Mesenchymal stem cell (in vitro differentiated cells and primary cell): ENCODE results near the gene ACAA1.

Experiments
- DNase-seq: peaks from one replicate; pipeline ENCODE4 v3.0.0-alpha.2; 2013
- H2AFZ ChIP-seq: one replicate; pipeline ENCODE4 v1.6.1; 2013; ENCODE audit warnings: low read depth, mild to moderate bottlenecking, control low read depth, inconsistent platforms, low read length, moderate library complexity
- H2AK5ac ChIP-seq: 2 replicates; pipeline ENCODE4 v1.6.1; 2013; ENCODE audit warnings: low read length, moderate library complexity, mild to moderate bottlenecking, inconsistent platforms; ENCODE audit not compliant: severe bottlenecking
- H2BK120ac ChIP-seq: one replicate; pipeline ENCODE4 v1.6.1; 2013; ENCODE audit warnings: low read depth, mild to moderate bottlenecking, inconsistent platforms, low read length, moderate library complexity
- H2BK12ac ChIP-seq, 2 experiments: one replicate each; pipeline ENCODE4 v1.6.1; 2013; ENCODE audit warnings: inconsistent platforms in 2 of 2, low read length in 2 of 2, mild to moderate bottlenecking in 2 of 2, moderate library complexity in 2 of 2, control low read depth in 1 of 2
- H2BK15ac ChIP-seq: one replicate; pipeline ENCODE4 v1.6.1; 2013; ENCODE audit warnings: mild to moderate bottlenecking, low read depth, inconsistent platforms; ENCODE audit not compliant: poor library complexity, severe bottlenecking
- H2BK5ac ChIP-seq: 2 replicates; pipeline ENCODE4 v1.6.1; 2013; ENCODE audit warnings: low read depth, mild to moderate bottlenecking, low read length, control low read depth, inconsistent platforms; ENCODE audit not compliant: poor library complexity, severe bottlenecking
- H3K14ac ChIP-seq, 2 experiments: one replicate each; pipeline ENCODE4 v1.6.1; 2013; ENCODE audit warnings: inconsistent platforms in 2 of 2, low read length in 2 of 2, control low read depth in 1 of 2, mild to moderate bottlenecking in 1 of 2, moderate library complexity in 1 of 2
- H3K18ac ChIP-seq, 2 experiments: one replicate each; pipeline ENCODE4 v1.6.1; 2013; ENCODE audit warnings: inconsistent platforms in 2 of 2, low read length in 2 of 2, control low read depth in 1 of 2, low read depth in 1 of 2, mild to moderate bottlenecking in 1 of 2
- H3K23ac ChIP-seq, 2 experiments: one replicate each; pipeline ENCODE4 v1.6.1; 2013; ENCODE audit warnings: inconsistent platforms in 2 of 2, low read length in 2 of 2, mild to moderate bottlenecking in 2 of 2, moderate library complexity in 2 of 2, control low read depth in 1 of 2
- H3K27ac ChIP-seq: 2 replicates; pipeline ENCODE4 v1.5.1; 2013; ENCODE audit warnings: mild to moderate bottlenecking, moderate library complexity, low read length, control low read depth, inconsistent platforms; ENCODE audit not compliant: poor library complexity, severe bottlenecking
- H3K27me3 ChIP-seq, 2 experiments: 2 replicates each; pipeline versions ENCODE4 v1.6.1 to v1.7.0; 2013; ENCODE audit warnings: low read length in 2 of 2, mild to moderate bottlenecking in 2 of 2, moderate library complexity in 2 of 2, control low read depth in 1 of 2, inconsistent platforms in 1 of 2; ENCODE audit not compliant: control insufficient read depth in 1 of 2, insufficient read depth in 1 of 2
- H3K36me3 ChIP-seq, 2 experiments: 2 replicates each; pipeline versions ENCODE4 v1.6.1 to v1.7.0; 2013; ENCODE audit warnings: low read length in 2 of 2, control low read depth in 1 of 2, inconsistent platforms in 1 of 2, low read depth in 1 of 2, mild to moderate bottlenecking in 1 of 2; ENCODE audit not compliant: insufficient read depth in 2 of 2, control insufficient read depth in 1 of 2
- H3K4ac ChIP-seq, 2 experiments: one replicate each; pipeline ENCODE4 v1.6.1; 2013; ENCODE audit warnings: inconsistent platforms in 2 of 2, low read length in 2 of 2, mild to moderate bottlenecking in 2 of 2, moderate library complexity in 2 of 2, control low read depth in 1 of 2, low read depth in 1 of 2
- H3K4me1 ChIP-seq: 2 replicates; pipeline ENCODE4 v1.6.1; 2013; ENCODE audit warnings: low read depth, low read length, control low read depth; ENCODE audit not compliant: control insufficient read depth, insufficient read depth
- H3K4me2 ChIP-seq: 2 replicates; pipeline ENCODE4 v1.6.1; 2013; ENCODE audit warnings: low read length, mild to moderate bottlenecking, inconsistent platforms; ENCODE audit not compliant: poor library complexity, severe bottlenecking
- H3K4me3 ChIP-seq, 2 experiments: 2 replicates each; pipeline versions ENCODE4 v1.5.1 to v1.7.0; 2013; ENCODE audit warnings: low read length in 2 of 2, mild to moderate bottlenecking in 2 of 2, control low read depth in 1 of 2, low read depth in 1 of 2; ENCODE audit not compliant: insufficient read depth in 1 of 2
- H3K79me1 ChIP-seq: replicated peaks from 2 replicates; pipeline ENCODE4 v1.6.1; 2013; ENCODE audit warnings: mild to moderate bottlenecking, control low read depth, low read length, inconsistent platforms; ENCODE audit not compliant: poor library complexity, severe bottlenecking
- H3K9ac ChIP-seq: 2 replicates; pipeline ENCODE4 v1.7.0; 2013; ENCODE audit warnings: mild to moderate bottlenecking, low read length, moderate library complexity
- H3K9me3 ChIP-seq: 2 replicates; pipeline ENCODE4 v1.7.0; 2013; ENCODE audit warnings: mild to moderate bottlenecking, low read length; ENCODE audit not compliant: control insufficient read depth
- H4K8ac ChIP-seq: one replicate; pipeline ENCODE4 v1.6.1; 2013; ENCODE audit warnings: inconsistent platforms, mild to moderate bottlenecking, low read length, moderate library complexity
- H4K91ac ChIP-seq: one replicate; pipeline ENCODE4 v1.6.1; 2013; ENCODE audit warnings: mild to moderate bottlenecking, low read length, inconsistent platforms
- WGBS: methylation state at CpG from one replicate; pipeline ENCODE4 v1.1.7; 2013; ENCODE audit warnings: mixed read lengths; 5-methylcytosine and 5-hydroxymethylcytosine counted together

Gene ACAA1

DNA sequence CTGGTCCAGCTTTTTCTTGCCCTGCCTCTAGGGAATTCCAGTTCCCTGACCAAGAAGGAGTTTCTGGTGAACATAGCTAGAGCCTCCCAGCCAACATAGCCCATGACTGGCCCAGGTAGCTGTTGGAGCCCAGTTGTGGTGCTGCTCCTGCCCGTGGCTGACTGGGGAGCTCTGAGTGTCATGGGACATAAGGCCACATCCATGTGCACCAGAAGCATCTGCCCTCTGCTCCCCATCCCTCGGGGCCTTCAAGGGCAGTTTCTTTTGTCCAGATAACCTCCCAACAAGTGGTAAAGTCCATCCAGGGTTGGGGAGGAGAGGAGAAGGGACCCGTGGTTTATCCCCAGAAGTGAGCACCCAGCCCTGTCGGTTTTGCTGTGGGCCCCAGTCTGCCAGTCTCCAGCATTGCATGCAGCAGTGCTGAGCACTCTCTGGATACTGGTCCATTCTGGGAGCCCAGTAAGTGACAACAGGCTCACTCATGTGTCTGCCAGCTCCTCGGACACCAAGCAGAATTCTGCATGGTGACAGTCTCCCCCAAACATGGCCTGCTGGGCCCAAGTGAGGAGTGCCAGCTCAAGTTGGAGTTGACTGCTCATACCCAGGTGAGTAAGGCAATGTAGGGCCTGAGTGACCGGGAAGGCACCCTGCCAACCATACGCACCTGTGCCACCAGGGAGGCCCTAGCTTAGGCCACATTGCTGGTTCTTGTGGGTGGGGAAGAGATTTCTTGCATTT lies 28.8 kb downstream of the ACAA1 start:
- Histone ChIP-seq H3K9me3 (peaks cover 16% of the 10 kb centered on the region), H3K18ac (no peak overlapping the region), H3K27ac (no peak overlapping the region), H2BK15ac (no peak overlapping the region), H3K4me2 (no peak overlapping the region), H3K79me1 (no peaks in the 10 kb centered on the region), H2BK120ac (no peak overlapping the region), H2AFZ (no peak overlapping the region), H4K8ac (no peak overlapping the region), H2BK5ac (no peak overlapping the region), H3K9ac (no peak overlapping the region), H3K23ac (peak overlapping the region in 1 of 2 experiments; percentile 64), H2BK12ac (no peak overlapping the region), H4K91ac (no peak overlapping the region), H3K4ac (no peak overlapping the region), H2AK5ac (no peak overlapping the region), H3K4me3 (no peak overlapping the region), H3K27me3 (peaks cover 2 to 7% of the 10 kb centered on the region in 2 experiments), H3K14ac (no peak overlapping the region), H3K4me1 (no peaks in the 10 kb centered on the region), H3K36me3 (no peaks in the 10 kb centered on the region)
- DNase-seq, result no peak
- 85% methylated on average over 7 of the region's 7 CpGs for WGBS

DNA sequence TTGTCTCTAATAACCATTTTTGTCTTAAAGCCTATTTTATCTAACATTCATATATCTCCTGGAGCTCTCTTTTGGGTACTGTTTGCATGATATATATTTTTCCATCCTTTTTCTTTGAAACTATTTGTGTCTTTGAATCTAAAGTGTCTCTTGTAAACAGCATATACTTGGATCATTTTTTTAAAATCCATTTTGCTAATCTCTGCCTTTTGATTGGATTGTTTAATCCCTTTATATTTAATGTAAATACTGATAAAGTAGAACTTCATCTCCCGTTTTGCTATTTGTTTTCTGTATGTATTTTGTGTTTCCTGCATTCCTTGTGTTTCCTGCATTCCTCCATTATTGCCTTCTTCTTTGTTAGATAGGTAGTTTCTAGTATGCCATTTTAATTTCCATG lies 31.4 kb downstream of the ACAA1 start:
- H3K4me1 ChIP-seq, result no peaks in the 10 kb centered on the region
- H2BK12ac ChIP-seq, result no peak overlapping the region
- H3K14ac ChIP-seq, result no peak overlapping the region
- H2BK15ac ChIP-seq, result no peak overlapping the region
- H4K91ac ChIP-seq, result no peak overlapping the region
- H3K9me3 ChIP-seq, result peaks cover 16% of the 10 kb centered on the region
- no peak overlapping the region for H3K4me2 ChIP-seq
- H2AK5ac ChIP-seq, result no peak overlapping the region
- H3K9ac ChIP-seq, result no peak overlapping the region
- H3K4ac ChIP-seq, result no peak overlapping the region
- no CpG with 5 or more reads among the region's 1 CpG for WGBS
- no peak overlapping the region for H3K23ac ChIP-seq
- H2BK5ac ChIP-seq, result no peak overlapping the region
- no peak overlapping the region for H4K8ac ChIP-seq
- no peak overlapping the region for H3K18ac ChIP-seq
- no peaks in the 10 kb centered on the region for H3K36me3 ChIP-seq
- no peak overlapping the region for H3K4me3 ChIP-seq
- H3K27ac ChIP-seq, result no peak overlapping the region
- no peak overlapping the region for H2AFZ ChIP-seq
- no peak for DNase-seq
- H3K27me3 ChIP-seq, result peaks cover 8 to 14% of the 10 kb centered on the region in 2 experiments
- no peak overlapping the region for H2BK120ac ChIP-seq
- H3K79me1 ChIP-seq, result no peaks in the 10 kb centered on the region

DNA sequence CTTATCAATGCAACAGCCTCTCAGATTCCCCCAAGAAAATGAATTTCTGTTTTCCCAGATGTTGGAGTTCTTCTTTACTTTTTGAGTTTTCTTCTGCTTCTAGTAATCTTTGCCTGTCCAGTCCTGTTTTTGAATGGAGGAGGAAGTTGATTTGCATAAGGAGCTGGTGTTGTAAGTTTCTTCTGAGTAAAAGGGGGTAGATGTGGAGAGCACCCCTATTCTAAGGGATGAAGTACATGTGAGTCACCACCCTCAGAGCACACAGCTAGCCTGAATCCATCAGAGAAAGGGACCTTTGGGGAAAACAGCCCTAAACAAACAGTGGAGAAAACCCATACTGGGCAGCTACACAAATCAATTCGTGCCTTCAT lies 34.5 kb downstream of the ACAA1 start:
- no peak overlapping the region for H3K14ac ChIP-seq
- H3K27ac ChIP-seq, result no peak overlapping the region
- 79% methylated on average over 1 of the region's 1 CpG for WGBS
- H3K36me3 ChIP-seq, result no peaks in the 10 kb centered on the region
- no peak overlapping the region for H3K9ac ChIP-seq
- H3K9me3 ChIP-seq, result peaks cover 15% of the 10 kb centered on the region
- no peaks in the 10 kb centered on the region for H3K4me1 ChIP-seq
- H3K4me2 ChIP-seq, result no peak overlapping the region
- H2BK120ac ChIP-seq, result no peak overlapping the region
- no peak overlapping the region for H2AFZ ChIP-seq
- H4K91ac ChIP-seq, result no peak overlapping the region
- no peak overlapping the region for H4K8ac ChIP-seq
- no peak overlapping the region for H2AK5ac ChIP-seq
- no peak overlapping the region for H2BK15ac ChIP-seq
- no peaks in the 10 kb centered on the region for H3K79me1 ChIP-seq
- no peak overlapping the region for H3K18ac ChIP-seq
- no peak overlapping the region for H3K4me3 ChIP-seq
- H2BK5ac ChIP-seq, result no peak overlapping the region
- no peak overlapping the region for H3K4ac ChIP-seq
- no peak for DNase-seq
- H3K27me3 ChIP-seq, result peaks cover 32 to 37% of the 10 kb centered on the region in 2 experiments
- H2BK12ac ChIP-seq, result no peak overlapping the region
- no peak overlapping the region for H3K23ac ChIP-seq

DNA sequence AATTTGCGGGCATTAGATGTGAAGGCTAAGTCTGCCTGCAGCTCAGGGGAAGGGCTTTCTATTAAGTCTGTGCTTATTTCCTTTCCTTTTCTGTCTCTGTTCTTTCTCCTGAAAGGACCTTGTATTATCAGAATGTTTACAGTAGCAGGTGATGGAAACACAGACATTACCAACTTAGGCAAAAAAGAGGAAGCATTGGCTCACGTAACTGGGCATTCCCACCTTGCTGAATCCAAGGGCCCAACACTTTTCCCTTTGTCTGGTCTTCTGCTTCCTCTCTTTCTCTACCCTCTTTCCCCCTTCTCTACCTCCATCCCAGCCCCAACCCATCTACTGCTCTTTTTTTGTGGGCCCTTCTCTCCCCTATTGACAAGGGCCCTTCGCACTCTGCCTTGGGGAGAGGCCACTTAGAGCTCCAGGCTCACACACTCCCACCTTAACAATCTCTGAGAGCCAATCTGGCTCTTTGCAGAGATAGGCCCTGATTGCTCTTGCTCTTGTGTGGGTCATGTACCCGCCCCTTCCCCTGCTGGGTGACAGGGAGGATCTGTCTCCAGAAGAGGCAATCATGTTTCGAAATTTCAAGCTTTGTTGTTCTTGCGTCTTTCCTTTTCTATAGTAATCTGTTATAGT lies 35.0 kb downstream of the ACAA1 start:
- no peak overlapping the region for H4K91ac ChIP-seq
- H3K27me3 ChIP-seq, result peaks cover 37 to 42% of the 10 kb centered on the region in 2 experiments
- H3K18ac ChIP-seq, result no peak overlapping the region
- H3K9ac ChIP-seq, result no peak overlapping the region
- no peaks in the 10 kb centered on the region for H3K36me3 ChIP-seq
- H3K4me3 ChIP-seq, result no peak overlapping the region
- 60% methylated on average over 3 of the region's 6 CpGs for WGBS
- no peak overlapping the region for H3K4me2 ChIP-seq
- H3K4ac ChIP-seq, result no peak overlapping the region
- H3K23ac ChIP-seq, result no peak overlapping the region
- H3K14ac ChIP-seq, result no peak overlapping the region
- H2AFZ ChIP-seq, result no peak overlapping the region
- H2BK12ac ChIP-seq, result no peak overlapping the region
- no peaks in the 10 kb centered on the region for H3K79me1 ChIP-seq
- no peak overlapping the region for H2BK15ac ChIP-seq
- H3K9me3 ChIP-seq, result peaks cover 13% of the 10 kb centered on the region
- H2BK120ac ChIP-seq, result no peak overlapping the region
- no peak overlapping the region for H4K8ac ChIP-seq
- H2AK5ac ChIP-seq, result no peak overlapping the region
- H3K27ac ChIP-seq, result no peak overlapping the region
- H3K4me1 ChIP-seq, result no peaks in the 10 kb centered on the region
- DNase-seq, result no peak
- no peak overlapping the region for H2BK5ac ChIP-seq
